Hematopoietic multipotent progenitor cell treated with erythropoietin and hydrocortisone succinate and interleukin-3 and kit ligand, for 15 days (in vitro differentiated cells): ENCODE measurements around the gene SERBP1.
A peak's percentile ranks its signal among the peaks of the same experiment; 100 is the strongest.
"Not testable (repeated sequence)": the region's sequence is repeated elsewhere in the genome, so short reads cannot be mapped to it uniquely, and the experiment has no call there.

Experiments used
- DNase-seq: peaks from one replicate; pipeline ENCODE4 v3.0.0-alpha.2; 2015; ENCODE audit warnings: low spot score

Gene SERBP1

GRCh38 chr1:67405473-67406245 lies 24.5 kb downstream of the SERBP1 start:
- DNase-seq = no peak

DNA sequence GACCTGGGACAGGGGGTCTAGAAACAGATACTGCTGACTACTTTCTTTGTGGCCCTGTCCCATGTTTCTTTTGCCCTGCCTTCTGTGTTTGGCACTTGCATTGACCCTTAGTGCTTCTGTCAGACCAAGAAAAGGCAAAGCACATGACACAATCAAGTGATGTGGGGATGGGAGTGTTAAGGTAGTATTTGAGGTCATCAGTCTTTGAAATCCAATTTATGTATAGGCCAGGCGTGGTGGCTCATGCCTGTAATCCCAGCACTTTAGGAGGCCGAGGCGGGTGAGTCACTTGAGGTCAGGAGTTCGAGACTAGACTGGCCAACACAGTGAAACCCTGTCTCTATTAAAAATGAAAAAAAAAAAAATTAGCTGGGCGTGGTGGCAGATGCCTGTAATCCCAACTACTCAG lies 26.0 kb downstream of the SERBP1 start:
- no peak for DNase-seq

GRCh38 chr1:67401443-67401842 lies 28.8 kb downstream of the SERBP1 start:
- DNase-seq = no peak

GRCh38 chr1:67400029-67400786 lies 30.0 kb downstream of the SERBP1 start:
- not testable (repeated sequence) for DNase-seq

- DNase-seq = no peak
Measured at GRCh38 chr1:67399199-67399993, 30.8 kb downstream of the SERBP1 start.

- no peak for DNase-seq
Measured at GRCh38 chr1:67394548-67394947, 35.7 kb downstream of the SERBP1 start.

GRCh38 chr1:67393737-67394136 lies 36.5 kb downstream of the SERBP1 start:
- DNase-seq = no peak

GRCh38 chr1:67393240-67393639 lies 37.0 kb downstream of the SERBP1 start:
- no peak for DNase-seq

- DNase-seq = no peak
Measured at GRCh38 chr1:67390041-67390887, 39.9 kb downstream of the SERBP1 start.

- DNase-seq = no peak
Measured at GRCh38 chr1:67383999-67384638, 46.1 kb downstream of the SERBP1 start.

GRCh38 chr1:67382292-67382691 lies 47.9 kb downstream of the SERBP1 start:
- no peak for DNase-seq

DNA sequence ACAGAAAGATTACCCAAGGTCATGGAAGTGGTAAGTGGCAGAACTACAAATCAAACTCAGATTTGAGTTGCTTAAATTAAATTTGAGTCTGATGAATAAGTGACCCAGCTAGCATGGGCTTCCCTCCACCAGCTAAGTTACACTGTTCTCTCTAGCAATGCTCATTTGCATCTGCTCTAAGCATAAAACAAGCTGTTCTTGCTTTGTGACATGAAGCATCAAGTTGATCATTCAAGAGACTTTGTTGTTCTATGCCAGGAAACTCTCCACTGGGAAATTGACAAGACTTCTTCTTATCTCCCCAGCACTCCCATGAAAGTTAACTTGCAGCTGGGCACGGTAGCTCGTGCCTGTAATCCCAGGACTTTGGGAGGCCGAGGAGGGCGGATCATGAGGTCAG lies 49.0 kb downstream of the SERBP1 start:
- DNase-seq = no peak

GRCh38 chr1:67377253-67377652 lies 52.9 kb downstream of the SERBP1 start:
- no peak for DNase-seq

DNA sequence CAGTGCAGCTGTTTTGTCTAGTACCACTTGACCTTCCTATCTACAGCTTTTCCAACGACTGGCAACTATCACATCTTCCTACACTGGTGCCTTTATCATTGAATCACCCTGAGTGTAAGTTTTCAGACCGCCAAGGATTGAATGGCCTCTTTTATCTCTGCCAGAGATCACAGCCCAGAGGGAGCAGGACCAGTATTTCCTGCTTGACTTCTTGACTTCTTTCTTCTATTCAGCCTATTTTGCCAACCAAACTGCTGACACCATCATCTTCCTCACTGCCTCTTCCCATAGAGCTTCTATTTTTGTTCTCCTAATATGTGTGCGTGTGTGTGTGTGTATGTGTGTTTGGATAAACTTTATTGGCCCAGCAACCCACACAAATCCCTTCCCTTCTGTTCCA lies 53.8 kb downstream of the SERBP1 start:
- no peak for DNase-seq

DNA sequence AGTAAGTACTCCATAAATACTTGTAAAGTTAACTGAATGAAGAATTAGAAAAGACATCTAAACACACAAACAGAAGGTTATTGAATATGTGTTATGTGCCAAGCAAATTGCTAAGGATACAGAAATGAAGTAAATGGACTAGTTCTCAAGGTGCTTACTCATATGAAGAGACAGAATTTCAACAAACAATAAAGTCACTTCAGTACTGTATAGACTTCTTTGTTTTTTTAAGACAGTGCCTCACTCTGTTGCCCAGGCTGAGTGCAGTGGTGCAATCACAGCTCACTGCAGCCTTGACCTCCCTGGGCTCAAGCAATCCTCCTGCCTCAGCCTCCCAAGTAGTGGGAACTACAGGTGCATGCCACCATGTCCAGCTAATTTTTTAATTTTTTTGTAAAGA lies 57.3 kb downstream of the SERBP1 start:
- DNase-seq = no peak

DNA sequence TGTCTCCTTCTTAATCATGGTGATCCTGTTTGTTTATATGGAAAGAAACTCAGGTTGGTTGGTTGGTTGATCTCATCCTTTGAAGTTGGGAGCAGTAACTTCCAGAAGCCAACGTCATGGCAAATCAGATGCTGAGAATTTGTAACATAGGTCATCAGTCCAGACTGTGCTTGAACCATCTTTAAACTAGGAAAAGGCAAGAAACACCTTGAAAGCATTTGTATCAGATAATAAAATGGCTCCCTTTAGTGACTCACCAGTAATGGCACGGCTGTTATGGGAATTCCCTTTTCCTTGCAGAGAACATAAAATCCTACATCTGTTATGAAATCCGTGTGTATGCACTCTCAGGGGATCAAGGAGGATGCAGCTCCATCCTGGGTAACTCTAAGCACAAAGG lies 58.1 kb downstream of the SERBP1 start:
- DNase-seq = no peak

DNA sequence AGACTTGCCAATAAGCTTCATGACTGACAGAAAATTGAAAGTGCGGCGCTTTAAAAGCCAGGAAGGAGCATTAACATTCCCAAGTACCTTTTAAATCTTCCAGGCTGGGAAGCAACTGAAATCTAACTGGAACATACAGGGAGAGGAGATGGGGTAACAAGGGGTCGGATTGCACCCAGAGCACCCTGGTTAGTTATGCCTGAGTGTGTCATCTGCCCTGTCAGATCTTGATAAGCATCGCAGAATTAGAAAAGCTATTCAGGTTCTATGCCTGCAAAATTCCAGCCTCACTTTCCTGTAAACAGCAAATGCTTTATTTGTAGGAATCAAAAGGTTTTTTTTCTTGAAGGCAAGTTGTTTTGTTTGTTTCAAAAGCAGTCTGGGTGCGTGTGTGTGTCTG lies 58.5 kb downstream of the SERBP1 start:
- DNase-seq = no peak

- no peak for DNase-seq
Measured at GRCh38 chr1:67371043-67371442, 59.2 kb downstream of the SERBP1 start.

DNA sequence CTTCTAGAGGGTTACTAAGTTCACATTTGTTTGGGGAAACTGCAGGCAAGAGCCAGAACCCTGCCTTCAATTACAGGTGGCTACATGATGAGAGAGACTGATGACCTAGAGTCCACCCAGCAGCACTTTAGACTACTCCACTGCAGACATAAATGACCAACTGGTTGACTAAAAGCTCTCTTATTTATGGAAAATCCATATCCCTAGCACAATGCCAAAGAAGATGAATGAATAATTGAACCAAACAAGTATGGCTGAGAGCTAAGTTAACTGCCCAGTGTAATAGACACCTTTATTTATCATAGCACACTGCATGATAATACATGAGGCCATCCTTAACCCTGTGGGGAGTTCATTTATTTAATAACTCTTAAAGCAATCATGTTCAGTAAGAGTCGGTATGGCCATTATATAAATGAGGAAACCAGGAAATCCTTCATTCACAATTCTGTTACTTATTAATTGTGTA lies 62.1 kb downstream of the SERBP1 start:
- DNase-seq = no peak

DNA sequence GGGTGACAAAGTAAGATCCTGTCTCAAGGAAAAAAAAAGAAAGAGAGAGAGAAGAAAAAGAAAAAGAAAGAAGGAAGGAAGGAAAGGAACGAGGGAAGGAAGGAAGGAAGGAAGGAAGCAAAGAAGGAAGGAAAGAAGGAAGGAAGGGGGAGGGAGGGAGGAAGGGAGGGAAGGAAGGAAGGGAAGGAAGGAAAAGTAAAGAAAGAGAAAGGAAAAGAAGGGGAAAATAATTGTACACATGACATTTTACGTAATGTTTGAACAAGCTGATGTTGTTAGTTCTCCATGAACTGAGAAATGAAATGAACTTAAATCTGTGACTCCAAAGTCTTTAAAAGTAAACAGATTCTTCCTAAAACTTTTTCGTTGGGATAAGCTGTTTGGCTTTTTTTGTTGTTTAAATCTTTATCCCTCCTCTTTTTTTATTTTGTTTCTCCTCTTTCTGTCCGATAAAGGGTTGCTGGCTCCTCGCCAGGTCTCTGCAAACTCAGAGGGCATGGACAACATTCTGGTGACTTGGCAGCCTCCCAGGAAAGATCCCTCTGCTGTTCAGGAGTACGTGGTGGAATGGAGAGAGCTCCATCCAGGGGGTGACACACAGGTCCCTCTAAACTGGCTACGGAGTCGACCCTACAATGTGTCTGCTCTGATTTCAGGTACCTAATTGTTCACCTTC lies 62.7 kb downstream of the SERBP1 start:
- DNase-seq = peak; percentile 9

- DNase-seq = no peak
Measured at GRCh38 chr1:67361641-67362040, 68.6 kb downstream of the SERBP1 start.
